GM21360 (cell line): ENCODE data around the gene MEOX1.
"Not testable (repeated sequence)": the region's sequence is repeated elsewhere in the genome, so short reads cannot be mapped to it uniquely, and the experiment has no call there.

Source experiments
- ATAC-seq: cut with Tn5 transposase; IDR thresholded peaks from one replicate; pipeline ENCODE4 v1.9.1; 2021; ENCODE audit warnings: mild to moderate bottlenecking, moderate library complexity; ENCODE audit not compliant: unreplicated experiment

Gene MEOX1

GRCh38 chr17:43620581-43620980 lies 41.1 kb downstream of the MEOX1 start:
- no peak for ATAC-seq

GRCh38 chr17:43620147-43620546 lies 41.6 kb downstream of the MEOX1 start:
- ATAC-seq = no peak

GRCh38 chr17:43619705-43620104 lies 42.0 kb downstream of the MEOX1 start:
- no peak for ATAC-seq

- no peak for ATAC-seq
Observed at GRCh38 chr17:43618276-43618675, 43.4 kb downstream of the MEOX1 start.

GRCh38 chr17:43616852-43617251 lies 44.9 kb downstream of the MEOX1 start:
- no peak for ATAC-seq

- no peak for ATAC-seq
Observed at GRCh38 chr17:43616421-43616820, 45.3 kb downstream of the MEOX1 start.

GRCh38 chr17:43616029-43616351 lies 45.7 kb downstream of the MEOX1 start:
- ATAC-seq = no peak

GRCh38 chr17:43615330-43616028 lies 46.2 kb downstream of the MEOX1 start:
- ATAC-seq = no peak

GRCh38 chr17:43614561-43614960 lies 47.2 kb downstream of the MEOX1 start:
- no peak for ATAC-seq

GRCh38 chr17:43613917-43614316 lies 47.8 kb downstream of the MEOX1 start:
- ATAC-seq = no peak

- no peak for ATAC-seq
Observed at GRCh38 chr17:43612515-43612914, 49.2 kb downstream of the MEOX1 start.

- ATAC-seq = no peak
Observed at GRCh38 chr17:43611230-43611969, 50.3 kb downstream of the MEOX1 start.

- ATAC-seq = no peak
Observed at GRCh38 chr17:43609613-43610385, 51.9 kb downstream of the MEOX1 start.

GRCh38 chr17:43608313-43608712 lies 53.4 kb downstream of the MEOX1 start:
- no peak for ATAC-seq

- ATAC-seq = no peak
Observed at GRCh38 chr17:43604549-43604948, 57.2 kb downstream of the MEOX1 start.

GRCh38 chr17:43603321-43603720 lies 58.4 kb downstream of the MEOX1 start:
- ATAC-seq = no peak

- ATAC-seq = not testable (repeated sequence)
Observed at GRCh38 chr17:43602556-43602955, 59.2 kb downstream of the MEOX1 start.

GRCh38 chr17:43601280-43602039 lies 60.3 kb downstream of the MEOX1 start:
- no peak for ATAC-seq

GRCh38 chr17:43599835-43600234 lies 61.9 kb downstream of the MEOX1 start:
- ATAC-seq = no peak

GRCh38 chr17:43599046-43599395 lies 62.7 kb downstream of the MEOX1 start:
- no peak for ATAC-seq

- no peak for ATAC-seq
Observed at GRCh38 chr17:43598357-43599045, 63.2 kb downstream of the MEOX1 start.
